CD4-positive, alpha-beta T cell (primary cell): Measurements from ENCODE around the gene PTPRE. TPM values are rescaled to one million over a fixed set of nuclear protein-coding genes. Genes with fewer than 3 reads are reported as not detected.
A peak's percentile ranks its signal among the peaks of the same experiment; 100 is the strongest.

Experiments
- ATAC-seq: fragments of 200-7000 bp; cut with Tn5 transposase; one replicate; pipeline ENCODE4 v1.10.0; 2022; ENCODE audit warnings: mild to moderate bottlenecking; ENCODE audit not compliant: poor library complexity
- CTCF ChIA-PET: fragments of 350-600 bp; sonication (Branson Sonifier 250); formaldehyde crosslinking; loops from one replicate; lab custom pipeline; 2021; ENCODE audit warnings: antibody characterized with exemption, inconsistent platforms; lab: Charles Lee
- POLR2A ChIA-PET: fragments of 350-600 bp; sonication (Branson Sonifier 250); formaldehyde crosslinking; loops from one replicate; lab custom pipeline; 2021; ENCODE audit warnings: antibody characterized with exemption, inconsistent platforms; lab: Charles Lee
- DNase-seq, 14 experiments: peaks; one replicate each; pipeline ENCODE4 v3.0.0-alpha.2; 2013 to 2020; ENCODE audit warnings: mixed read lengths in 2 of 14
- H3K27ac ChIP-seq, 2 donors: one replicate each; pipeline versions ENCODE4 v1.5.1 to v1.7.0; 2013; ENCODE audit warnings: low read length in 2 of 2, low read depth in 1 of 2, mild to moderate bottlenecking in 1 of 2
- H3K27me3 ChIP-seq, 2 experiments: 1 replicate in 1 of 2; 2 replicates in 1 of 2; pipeline versions ENCODE4 v1.6.1 to v1.7.0; 2013; ENCODE audit warnings: low read length in 2 of 2, control low read depth in 1 of 2, mild to moderate bottlenecking in 1 of 2, moderate library complexity in 1 of 2; ENCODE audit not compliant: insufficient read depth in 2 of 2, control insufficient read depth in 1 of 2
- H3K36me3 ChIP-seq: one replicate; pipeline ENCODE4 v1.6.1; 2013; ENCODE audit warnings: low read length, control low read depth; ENCODE audit not compliant: insufficient read depth
- H3K4me1 ChIP-seq: one replicate; pipeline ENCODE4 v1.6.1; 2013; ENCODE audit warnings: low read length, control low read depth; ENCODE audit not compliant: insufficient read depth
- H3K4me3 ChIP-seq: one replicate; pipeline ENCODE4 v1.5.1; 2013; ENCODE audit warnings: mild to moderate bottlenecking, low read length, moderate library complexity
- H3K9me3 ChIP-seq, 2 experiments: 1 replicate in 1 of 2; 2 replicates in 1 of 2; pipeline versions ENCODE4 v1.6.1 to v1.7.0; 2013; ENCODE audit warnings: low read length in 2 of 2, mild to moderate bottlenecking in 2 of 2, control low read depth in 1 of 2, moderate library complexity in 1 of 2; ENCODE audit not compliant: control insufficient read depth in 1 of 2, insufficient read depth in 1 of 2
- H3K27ac Mint-ChIP-seq: one replicate; pipeline ENCODE4 v1.8.0; 2020; ENCODE audit warnings: mixed read lengths
- H3K27me3 Mint-ChIP-seq: one replicate; pipeline ENCODE4 v1.8.0; 2021; ENCODE audit warnings: mixed read lengths
- H3K36me3 Mint-ChIP-seq: one replicate; pipeline ENCODE4 v1.8.0; 2021; ENCODE audit warnings: low read depth, mixed read lengths
- H3K4me1 Mint-ChIP-seq: one replicate; pipeline ENCODE4 v1.8.0; 2021; ENCODE audit warnings: low read depth, mixed read lengths
- H3K4me3 Mint-ChIP-seq: one replicate; pipeline ENCODE4 v1.8.0; 2020; ENCODE audit warnings: mild to moderate bottlenecking, mixed read lengths
- H3K9me3 Mint-ChIP-seq: one replicate; pipeline ENCODE4 v1.8.0; 2020; ENCODE audit warnings: mixed read lengths
- intact Hi-C, 2 experiments: fragments of 100-400 bp; cut with DNase I in 1 of 2; cut with micrococcal nuclease in 1 of 2; formaldehyde crosslinking; loops; one replicate each; pipeline versions ENCODE4 v1.15.1 to v1.9.0; 2023 to 2025; cut with DNase I, micrococcal nuclease
- total RNA-seq, 174 experiments: library from RNA in 2 of 174; stranded (reverse) in 2 of 174; gene quantifications; one replicate each; pipeline ENCODE4 v1.2.3 and lab custom pipeline; 2021 to 2026
- TF ChIP-seq, protein P1 (sequence below): fragments of 200-600 bp; IDR thresholded peaks from one replicate; pipeline ENCODE4 v1.8.0; 2022; ENCODE audit warnings: antibody characterized with exemption, mild to moderate bottlenecking

The PTPRE gene
- total RNA-seq, 2 experiments from 2014 or later: 47.6 to 55.1 TPM

DNA sequence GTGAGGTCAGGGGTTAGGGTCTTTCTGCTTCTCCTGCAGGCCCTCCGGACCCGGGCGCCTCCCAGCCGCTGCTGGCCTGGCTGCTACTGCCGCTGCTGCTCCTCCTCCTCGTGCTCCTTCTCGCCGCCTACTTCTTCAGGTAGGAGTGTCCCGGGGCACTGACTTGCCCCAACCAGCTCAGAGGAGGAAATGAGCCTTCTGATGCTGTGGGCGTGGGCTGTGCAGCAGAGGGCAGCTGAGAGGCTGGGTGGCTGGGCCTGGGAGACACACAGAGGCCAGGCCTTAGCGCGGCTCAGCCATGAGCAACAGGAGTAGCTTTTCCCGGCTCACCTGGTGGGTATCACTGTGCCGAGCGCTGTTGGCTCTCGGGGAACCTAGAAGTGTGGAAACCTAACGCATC lies 140.4 kb downstream of the PTPRE start:
- H3K27ac Mint-ChIP-seq: peak overlapping the region; percentile 96
- peak overlapping the region; percentile 91 for H3K4me3 Mint-ChIP-seq
- intact Hi-C loops: loop anchor here (1.0 to 10.0 kb wide), 4 partner anchors 15 to 1417 kb away; partner anchors contain the start of gene MGMT (in 1 of the 2)
- H3K36me3 Mint-ChIP-seq: peaks cover 50% of the 10 kb centered on the region
- Histone ChIP-seq H3K27ac (peak overlapping the region; percentile 70 to 86), H3K4me1 (peaks cover 63% of the 10 kb centered on the region), H3K27me3 (no peaks in the 10 kb centered on the region), H3K9me3 (no peaks in the 10 kb centered on the region), H3K36me3 (peaks cover 27% of the 10 kb centered on the region), H3K4me3 (peak overlapping the region; percentile 67)
- ChIA-PET POLR2A (interaction anchor here (1.0 to 3.9 kb wide), 8 partner anchors 11 to 96 kb away, joined by 3 to 112 read pairs (median 6); partner anchors contain the start of gene MKI67), CTCF (interaction anchor here (0.9 to 3.1 kb wide), 8 partner anchors 12 to 164 kb away, joined by 3 to 24 read pairs (median 6); partner anchors contain the start of gene PTPRE)
- TF ChIP-seq, protein P1, sequence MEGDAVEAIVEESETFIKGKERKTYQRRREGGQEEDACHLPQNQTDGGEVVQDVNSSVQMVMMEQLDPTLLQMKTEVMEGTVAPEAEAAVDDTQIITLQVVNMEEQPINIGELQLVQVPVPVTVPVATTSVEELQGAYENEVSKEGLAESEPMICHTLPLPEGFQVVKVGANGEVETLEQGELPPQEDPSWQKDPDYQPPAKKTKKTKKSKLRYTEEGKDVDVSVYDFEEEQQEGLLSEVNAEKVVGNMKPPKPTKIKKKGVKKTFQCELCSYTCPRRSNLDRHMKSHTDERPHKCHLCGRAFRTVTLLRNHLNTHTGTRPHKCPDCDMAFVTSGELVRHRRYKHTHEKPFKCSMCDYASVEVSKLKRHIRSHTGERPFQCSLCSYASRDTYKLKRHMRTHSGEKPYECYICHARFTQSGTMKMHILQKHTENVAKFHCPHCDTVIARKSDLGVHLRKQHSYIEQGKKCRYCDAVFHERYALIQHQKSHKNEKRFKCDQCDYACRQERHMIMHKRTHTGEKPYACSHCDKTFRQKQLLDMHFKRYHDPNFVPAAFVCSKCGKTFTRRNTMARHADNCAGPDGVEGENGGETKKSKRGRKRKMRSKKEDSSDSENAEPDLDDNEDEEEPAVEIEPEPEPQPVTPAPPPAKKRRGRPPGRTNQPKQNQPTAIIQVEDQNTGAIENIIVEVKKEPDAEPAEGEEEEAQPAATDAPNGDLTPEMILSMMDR: no peak
- H3K27me3 Mint-ChIP-seq: no peaks in the 10 kb centered on the region
- DNase-seq (peak; percentile 66 to 93 (median 78)), ATAC-seq (peak; percentile 95)
- no peaks in the 10 kb centered on the region for H3K9me3 Mint-ChIP-seq
- H3K4me1 Mint-ChIP-seq: peaks cover 49% of the 10 kb centered on the region

DNA sequence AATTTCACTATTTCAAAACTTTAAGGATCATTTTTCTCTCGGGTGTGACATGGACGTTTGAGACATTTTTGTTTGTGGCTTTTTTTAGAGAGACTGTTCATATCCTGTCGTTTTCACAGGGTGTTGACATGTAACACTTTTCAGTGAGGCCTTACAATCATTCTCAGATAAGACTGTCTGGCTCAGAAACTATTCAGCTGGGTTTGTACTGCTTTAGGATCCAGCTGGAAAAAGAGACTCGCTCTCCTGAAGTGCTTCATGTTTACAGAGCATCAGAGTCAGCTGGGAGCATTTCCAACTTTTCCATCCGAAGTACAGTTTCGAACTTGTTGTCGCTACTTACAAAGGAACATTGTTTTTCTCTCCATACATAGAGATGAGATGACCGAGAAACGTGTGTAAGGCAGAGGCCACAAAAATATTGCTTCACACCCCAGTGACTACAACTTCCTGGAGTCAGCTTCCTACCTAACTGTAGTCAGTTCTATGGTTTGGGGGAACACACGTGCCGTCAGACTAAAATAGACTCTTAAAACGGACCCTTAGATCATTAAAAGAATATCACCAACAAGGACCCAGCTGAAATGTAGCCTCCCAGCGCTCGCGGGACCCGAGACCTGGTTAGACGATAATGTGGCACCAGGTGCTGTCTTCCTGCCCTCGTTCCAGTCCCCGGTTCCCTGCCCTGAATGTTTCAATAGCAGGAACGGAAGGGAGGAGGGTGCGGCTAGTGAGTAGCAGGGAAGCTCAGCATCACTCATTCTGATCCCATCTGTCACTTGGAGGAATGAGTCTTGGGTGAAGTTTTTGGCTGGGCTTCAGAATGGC lies 141.3 kb downstream of the PTPRE start:
- TF ChIP-seq, protein P1: no peak
- peaks cover 59% of the 10 kb centered on the region for H3K36me3 Mint-ChIP-seq
- Histone ChIP-seq H3K27ac (peak overlapping the region; percentile 70 to 86), H3K4me3 (peak overlapping the region; percentile 67), H3K36me3 (peaks cover 35% of the 10 kb centered on the region), H3K9me3 (no peaks in the 10 kb centered on the region), H3K27me3 (no peaks in the 10 kb centered on the region), H3K4me1 (peaks cover 64% of the 10 kb centered on the region)
- ChIA-PET POLR2A (interaction anchor here (0.6 to 3.9 kb wide), 11 partner anchors 10 to 133 kb away, joined by 3 to 112 read pairs (median 6); partner anchors contain the start of gene MKI67), CTCF (interaction anchor here (0.9 to 3.1 kb wide), 7 partner anchors 13 to 163 kb away, joined by 3 to 24 read pairs (median 7); partner anchors contain the start of gene PTPRE)
- intact Hi-C loops: loop anchor here (1.0 to 10.0 kb wide), 5 partner anchors 15 to 1417 kb away; partner anchors contain the start of genes MGMT (in 1 of the 2) and MKI67 (in 1 of the 2)
- peak; percentile 41 for ATAC-seq
- H3K9me3 Mint-ChIP-seq: no peaks in the 10 kb centered on the region
- peak overlapping the region; percentile 91 for H3K4me3 Mint-ChIP-seq
- H3K4me1 Mint-ChIP-seq: peaks cover 49% of the 10 kb centered on the region
- H3K27ac Mint-ChIP-seq: peak overlapping the region; percentile 96
- no peaks in the 10 kb centered on the region for H3K27me3 Mint-ChIP-seq
- peak in 4 of 14 experiments; percentile 42 to 67 (median 62) for DNase-seq

DNA sequence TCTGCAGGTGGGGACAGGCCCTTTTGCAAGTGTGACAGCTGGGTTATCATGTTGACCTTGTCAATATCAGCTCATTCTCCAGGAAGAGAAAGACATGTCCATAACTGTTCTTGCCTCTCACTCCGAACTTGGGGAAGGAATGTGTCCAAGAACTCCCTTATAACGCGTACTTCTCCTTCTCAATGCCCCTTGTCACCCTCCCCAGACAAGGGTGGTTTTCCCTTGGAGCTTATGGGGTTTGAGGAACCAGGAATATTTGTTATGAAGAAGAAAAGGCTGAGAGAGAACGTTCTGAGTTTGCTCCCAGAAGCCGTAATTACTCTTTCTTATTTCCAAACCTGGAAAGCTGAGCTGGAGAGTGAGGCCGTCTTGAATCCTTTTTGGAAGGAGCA lies 141.9 kb downstream of the PTPRE start:
- peak overlapping the region; percentile 67 for H3K4me3 ChIP-seq
- H3K4me1 ChIP-seq: peaks cover 64% of the 10 kb centered on the region
- peaks cover 38% of the 10 kb centered on the region for H3K36me3 ChIP-seq
- Mint-ChIP-seq H3K4me1 (peaks cover 49% of the 10 kb centered on the region), H3K36me3 (peaks cover 62% of the 10 kb centered on the region), H3K4me3 (peak overlapping the region; percentile 91), H3K27me3 (no peaks in the 10 kb centered on the region), H3K27ac (peak overlapping the region; percentile 96), H3K9me3 (no peaks in the 10 kb centered on the region)
- ChIA-PET CTCF (interaction anchor here (1.2 to 3.1 kb wide), 6 partner anchors 14 to 163 kb away, joined by 3 to 24 read pairs (median 10); partner anchors contain the start of gene PTPRE), POLR2A (interaction anchor here (0.6 to 3.9 kb wide), 8 partner anchors 13 to 132 kb away, joined by 3 to 112 read pairs (median 6); no protein-coding TSS in a partner anchor)
- H3K27me3 ChIP-seq: no peaks in the 10 kb centered on the region
- DNase-seq (no peak), ATAC-seq (no peak)
- no peaks in the 10 kb centered on the region for H3K9me3 ChIP-seq
- H3K27ac ChIP-seq: peak overlapping the region; percentile 70 to 86
- intact Hi-C loops: loop anchor here in 1 of 2 experiments (1.0 to 10.0 kb wide), 2 partner anchors 77 to 1416 kb away; partner anchors contain the start of genes MGMT and MKI67
- TF ChIP-seq, protein P1: no peak
